Activated CD4-positive, alpha-beta memory T cell treated with anti-CD3 and anti-CD28 coated beads for 36 hours (primary cell): Measurements from ENCODE around the gene NCBP3. TPM values are rescaled to one million over a fixed set of nuclear protein-coding genes. Genes with fewer than 3 reads are reported as not detected.

ENCODE experiments used
- CTCF ChIA-PET: fragments of 350-600 bp; sonication (Branson Sonifier 250); formaldehyde crosslinking; loops from one replicate; lab custom pipeline; 2021; ENCODE audit warnings: antibody characterized with exemption, inconsistent platforms; lab: Charles Lee
- POLR2A ChIA-PET: fragments of 350-600 bp; sonication (Branson Sonifier 250); formaldehyde crosslinking; loops from one replicate; lab custom pipeline; 2021; ENCODE audit warnings: antibody characterized with exemption; lab: Charles Lee
- DNase-seq: peaks from one replicate; pipeline ENCODE4 v3.0.0-alpha.2; 2020
- H3K27ac Mint-ChIP-seq: one replicate; pipeline ENCODE4 v1.8.0; 2021; ENCODE audit warnings: mixed read lengths
- H3K27me3 Mint-ChIP-seq: one replicate; pipeline ENCODE4 v1.8.0; 2021; ENCODE audit warnings: mixed read lengths
- H3K36me3 Mint-ChIP-seq: one replicate; pipeline ENCODE4 v1.8.0; 2021; ENCODE audit warnings: mixed read lengths
- H3K4me1 Mint-ChIP-seq: one replicate; pipeline ENCODE4 v1.8.0; 2021; ENCODE audit warnings: low read depth, mixed read lengths
- H3K4me3 Mint-ChIP-seq: one replicate; pipeline ENCODE4 v1.8.0; 2021; ENCODE audit warnings: mild to moderate bottlenecking, mixed read lengths
- H3K9me3 Mint-ChIP-seq: one replicate; pipeline ENCODE4 v1.8.0; 2021; ENCODE audit warnings: mixed read lengths
- intact Hi-C: fragments of 100-400 bp; cut with micrococcal nuclease; formaldehyde crosslinking; loops from one replicate; pipeline ENCODE4 v1.15.1; 2023
- total RNA-seq, 2 experiments: library from RNA; stranded (reverse); gene quantifications; one replicate each; pipeline ENCODE4 v1.2.3, GENCODE V29; 2021

NCBP3 gene
- total RNA-seq, 2 experiments from 2014 or later = 38.8 to 42.4 TPM

GRCh38 chr17:3843935-3844516 is 2.0 kb downstream of the NCBP3 start:
- ChIA-PET CTCF (interaction anchor here (0.5 to 6.0 kb wide), 22 partner anchors 9 to 294 kb away, joined by 3 to 125 read pairs (median 4); partner anchors contain the start of genes CAMKK1, HASPIN and P2RX1), POLR2A (no interaction called here)
- DNase-seq = peak; percentile 65
- intact Hi-C loops = no loop called here
- Mint-ChIP-seq H3K27me3 (no peaks in the 10 kb centered on the region), H3K4me1 (peaks cover 25% of the 10 kb centered on the region), H3K36me3 (peaks cover 17% of the 10 kb centered on the region), H3K27ac (peak overlapping the region; percentile 44), H3K9me3 (no peaks in the 10 kb centered on the region), H3K4me3 (peak overlapping the region; percentile 94)

- ChIA-PET CTCF (interaction anchor here (0.8 to 3.1 kb wide), 4 partner anchors 11 to 137 kb away, joined by 3 to 22 read pairs (median 11); no protein-coding TSS in a partner anchor), POLR2A (no interaction called here)
- no peak overlapping the region for H3K27ac Mint-ChIP-seq
- peaks cover 10% of the 10 kb centered on the region for H3K4me1 Mint-ChIP-seq
- intact Hi-C loops = no loop called here
- H3K4me3 Mint-ChIP-seq = no peak overlapping the region
- H3K9me3 Mint-ChIP-seq = no peaks in the 10 kb centered on the region
- no peak for DNase-seq
- no peaks in the 10 kb centered on the region for H3K27me3 Mint-ChIP-seq
- H3K36me3 Mint-ChIP-seq = peaks cover 25% of the 10 kb centered on the region
These were observed 7.8 kb downstream of the NCBP3 start for GRCh38 chr17:3838206-3838605.

GRCh38 chr17:3836551-3836950 is 9.5 kb downstream of the NCBP3 start:
- CTCF ChIA-PET = interaction anchor here (1.3 to 3.1 kb wide), 3 partner anchors 9 to 99 kb away, joined by 5 to 22 read pairs (median 11); partner anchors contain the start of gene NCBP3
- Mint-ChIP-seq H3K4me1 (peaks cover 10% of the 10 kb centered on the region), H3K27ac (no peak overlapping the region), H3K4me3 (no peak overlapping the region), H3K36me3 (peaks cover 22% of the 10 kb centered on the region), H3K9me3 (no peaks in the 10 kb centered on the region), H3K27me3 (no peaks in the 10 kb centered on the region)
- DNase-seq = no peak
- intact Hi-C loops = no loop called here
- POLR2A ChIA-PET = interaction anchor here (0.6 to 1.7 kb wide), 3 partner anchors 9 to 108 kb away, joined by 3 to 5 read pairs (median 4); partner anchors contain the start of gene NCBP3

GRCh38 chr17:3835410-3836229 is 10.4 kb downstream of the NCBP3 start:
- peak overlapping the region; percentile 36 for H3K27ac Mint-ChIP-seq
- DNase-seq = no peak
- H3K9me3 Mint-ChIP-seq = no peaks in the 10 kb centered on the region
- ChIA-PET POLR2A (no interaction called here), CTCF (interaction anchor here (1.2 to 1.8 kb wide), 4 partner anchors 8 to 98 kb away, joined by 4 to 11 read pairs (median 6); partner anchors contain the start of gene NCBP3)
- intact Hi-C loops = no loop called here
- no peaks in the 10 kb centered on the region for H3K27me3 Mint-ChIP-seq
- H3K36me3 Mint-ChIP-seq = peaks cover 18% of the 10 kb centered on the region
- H3K4me1 Mint-ChIP-seq = peaks cover 6% of the 10 kb centered on the region
- no peak overlapping the region for H3K4me3 Mint-ChIP-seq

- H3K27ac Mint-ChIP-seq = no peak overlapping the region
These were observed 11.2 kb downstream of the NCBP3 start for GRCh38 chr17:3834811-3835210.

GRCh38 chr17:3828852-3829232 is 17.2 kb downstream of the NCBP3 start:
- H3K4me3 Mint-ChIP-seq = no peak overlapping the region
- ChIA-PET POLR2A (no interaction called here), CTCF (interaction anchor here (0.9 to 10.1 kb wide), 9 partner anchors 9 to 293 kb away, joined by 3 to 402 read pairs (median 12); partner anchors contain the start of genes HASPIN and NCBP3)
- no peak for DNase-seq
- H3K9me3 Mint-ChIP-seq = no peaks in the 10 kb centered on the region
- H3K4me1 Mint-ChIP-seq = no peaks in the 10 kb centered on the region
- intact Hi-C loops = no loop called here
- H3K27ac Mint-ChIP-seq = no peak overlapping the region
- peaks cover 24% of the 10 kb centered on the region for H3K36me3 Mint-ChIP-seq
- H3K27me3 Mint-ChIP-seq = no peaks in the 10 kb centered on the region

More at GRCh38 chr17:3834811-3835210, 11.2 kb downstream of the NCBP3 start:
- intact Hi-C loops = no loop called here
- CTCF ChIA-PET = interaction anchor here (1.2 to 1.7 kb wide), 3 partner anchors 9 to 97 kb away, joined by 4 to 7 read pairs (median 6); partner anchors contain the start of gene NCBP3
- Mint-ChIP-seq H3K4me1 (peaks cover 4% of the 10 kb centered on the region), H3K9me3 (no peaks in the 10 kb centered on the region), H3K27me3 (no peaks in the 10 kb centered on the region), H3K36me3 (peaks cover 18% of the 10 kb centered on the region), H3K4me3 (no peak overlapping the region)
- POLR2A ChIA-PET = no interaction called here
- DNase-seq = no peak

GRCh38 chr17:3828151-3828851 is 17.7 kb downstream of the NCBP3 start:
- Mint-ChIP-seq H3K27me3 (no peaks in the 10 kb centered on the region), H3K4me3 (no peak overlapping the region), H3K27ac (no peak overlapping the region), H3K4me1 (no peaks in the 10 kb centered on the region), H3K36me3 (peaks cover 21% of the 10 kb centered on the region), H3K9me3 (no peaks in the 10 kb centered on the region)
- no peak for DNase-seq
- intact Hi-C loops = no loop called here
- ChIA-PET CTCF (interaction anchor here (0.9 to 10.1 kb wide), 16 partner anchors 10 to 292 kb away, joined by 3 to 402 read pairs (median 6); partner anchors contain the start of genes HASPIN, ITGAE and NCBP3), POLR2A (interaction anchor here (2.1 kb wide), 1 partner anchor 90 kb away, joined by 9 read pairs; no protein-coding TSS in a partner anchor)

- H3K27me3 Mint-ChIP-seq = no peaks in the 10 kb centered on the region
- peaks cover 19% of the 10 kb centered on the region for H3K36me3 Mint-ChIP-seq
- H3K9me3 Mint-ChIP-seq = no peaks in the 10 kb centered on the region
- peak; percentile 72 for DNase-seq
- ChIA-PET CTCF (interaction anchor here (0.7 to 10.1 kb wide), 23 partner anchors 10 to 149 kb away, joined by 3 to 402 read pairs (median 6); partner anchors contain the start of genes ITGAE and NCBP3), POLR2A (interaction anchor here (2.1 kb wide), 1 partner anchor 89 kb away, joined by 9 read pairs; no protein-coding TSS in a partner anchor)
- intact Hi-C loops = loop anchor here (1.0 to 2.0 kb wide), 2 partner anchors 90 to 144 kb away; no protein-coding TSS in a partner anchor
- H3K4me3 Mint-ChIP-seq = no peak overlapping the region
- H3K4me1 Mint-ChIP-seq = no peaks in the 10 kb centered on the region
- no peak overlapping the region for H3K27ac Mint-ChIP-seq
These were observed 18.8 kb downstream of the NCBP3 start for GRCh38 chr17:3827124-3827773.

- H3K27me3 Mint-ChIP-seq = no peaks in the 10 kb centered on the region
- no peaks in the 10 kb centered on the region for H3K9me3 Mint-ChIP-seq
- peaks cover 27% of the 10 kb centered on the region for H3K36me3 Mint-ChIP-seq
- POLR2A ChIA-PET = interaction anchor here (0.7 kb wide), 1 partner anchor 87 kb away, joined by 3 read pairs; no protein-coding TSS in a partner anchor
- no peaks in the 10 kb centered on the region for H3K4me1 Mint-ChIP-seq
- no peak for DNase-seq
- no peak overlapping the region for H3K4me3 Mint-ChIP-seq
- no peak overlapping the region for H3K27ac Mint-ChIP-seq
- CTCF ChIA-PET = interaction anchor here (0.5 to 10.1 kb wide), 17 partner anchors 9 to 200 kb away, joined by 3 to 402 read pairs (median 6); partner anchors contain the start of genes HASPIN and NCBP3
- intact Hi-C loops = loop anchor here (2.0 kb wide), 1 partner anchor 143 kb away; no protein-coding TSS in a partner anchor
These were observed 19.9 kb downstream of the NCBP3 start for GRCh38 chr17:3826191-3826590.

- Mint-ChIP-seq H3K4me1 (no peaks in the 10 kb centered on the region), H3K27ac (no peak overlapping the region), H3K36me3 (peaks cover 35% of the 10 kb centered on the region), H3K9me3 (no peaks in the 10 kb centered on the region), H3K4me3 (no peak overlapping the region), H3K27me3 (no peaks in the 10 kb centered on the region)
- ChIA-PET CTCF (interaction anchor here (0.6 to 2.4 kb wide), 2 partner anchors 83 to 1204 kb away, joined by 5 to 11 read pairs; no protein-coding TSS in a partner anchor), POLR2A (no interaction called here)
- intact Hi-C loops = no loop called here
- no peak for DNase-seq
These were observed 24.9 kb downstream of the NCBP3 start for GRCh38 chr17:3821101-3821500.
